H9 (cell line): ENCODE results near the gene PNRC1. TPM values are rescaled to one million over a fixed set of nuclear protein-coding genes. Genes with fewer than 3 reads are reported as not detected.

Experiments used
- DNase-seq: peaks from one replicate; pipeline ENCODE4 v3.0.0-alpha.2; 2017
- H2AFZ ChIP-seq: one replicate; pipeline ENCODE4 v1.6.1; 2013; ENCODE audit warnings: mild to moderate bottlenecking, low read length, control low read depth, moderate library complexity
- H2AK5ac ChIP-seq: 2 replicates; pipeline ENCODE4 v1.6.1; 2013; ENCODE audit warnings: low read length, control low read depth, mixed read lengths; ENCODE audit not compliant: insufficient read length
- H2BK120ac ChIP-seq: one replicate; pipeline ENCODE4 v1.6.1; 2013; ENCODE audit warnings: low read depth, mild to moderate bottlenecking, low read length, control low read depth, inconsistent platforms; ENCODE audit not compliant: poor library complexity, severe bottlenecking
- H2BK12ac ChIP-seq: 2 replicates; pipeline ENCODE4 v1.6.1; 2013; ENCODE audit warnings: low read length, control low read depth, mixed read lengths, low read depth; ENCODE audit not compliant: insufficient read length
- H2BK15ac ChIP-seq: 2 replicates; pipeline ENCODE4 v1.6.1; 2013; ENCODE audit warnings: low read depth, low read length, control low read depth
- H2BK20ac ChIP-seq: one replicate; pipeline ENCODE4 v1.6.1; 2013; ENCODE audit warnings: low read depth, mild to moderate bottlenecking, low read length, control low read depth, inconsistent platforms; ENCODE audit not compliant: poor library complexity, severe bottlenecking
- H2BK5ac ChIP-seq: 2 replicates; pipeline ENCODE4 v1.6.1; 2013; ENCODE audit warnings: low read length, control low read depth, mixed read lengths; ENCODE audit not compliant: insufficient read length
- H3K14ac ChIP-seq: 2 replicates; pipeline ENCODE4 v1.6.1; 2013; ENCODE audit warnings: low read length, control low read depth; ENCODE audit not compliant: insufficient read depth
- H3K18ac ChIP-seq: 2 replicates; pipeline ENCODE4 v1.6.1; 2013; ENCODE audit warnings: low read depth, mild to moderate bottlenecking, mixed read lengths, low read length, control low read depth; ENCODE audit not compliant: insufficient read length
- H3K23ac ChIP-seq: 2 replicates; pipeline ENCODE4 v1.6.1; 2013; ENCODE audit warnings: low read length, control low read depth, mixed read lengths, low read depth; ENCODE audit not compliant: insufficient read length
- H3K23me2 ChIP-seq: 2 replicates; pipeline ENCODE4 v1.6.1; 2013; ENCODE audit warnings: low read depth, mild to moderate bottlenecking, mixed read lengths, low read length, control low read depth; ENCODE audit not compliant: insufficient read length, poor library complexity, severe bottlenecking
- H3K27ac ChIP-seq: 2 replicates; pipeline ENCODE4 v1.5.1; 2013; ENCODE audit warnings: low read length, control low read depth, mixed read lengths, low read depth; ENCODE audit not compliant: insufficient read length
- H3K27me3 ChIP-seq: 2 replicates; pipeline ENCODE4 v1.6.1; 2013; ENCODE audit warnings: low read length, control low read depth, inconsistent platforms; ENCODE audit not compliant: insufficient read depth
- H3K4ac ChIP-seq: 2 replicates; pipeline ENCODE4 v1.6.1; 2013; ENCODE audit warnings: low read depth, mild to moderate bottlenecking, control low read depth, inconsistent platforms, low read length, moderate library complexity
- H3K4me1 ChIP-seq: 2 replicates; pipeline ENCODE4 v1.6.1; 2013; ENCODE audit warnings: low read length, control low read depth, inconsistent platforms; ENCODE audit not compliant: insufficient read depth
- H3K4me2 ChIP-seq: 2 replicates; pipeline ENCODE4 v1.6.1; 2013; ENCODE audit warnings: low read length, control low read depth, mixed read lengths; ENCODE audit not compliant: insufficient read length, insufficient read depth
- H3K56ac ChIP-seq: 2 replicates; pipeline ENCODE4 v1.6.1; 2013; ENCODE audit warnings: low read depth, mild to moderate bottlenecking, mixed read lengths, low read length, control low read depth; ENCODE audit not compliant: insufficient read length
- H3K79me1 ChIP-seq: 2 replicates; pipeline ENCODE4 v1.6.1; 2013; ENCODE audit warnings: low read depth, mild to moderate bottlenecking, moderate library complexity, low read length, control low read depth, inconsistent platforms; ENCODE audit not compliant: insufficient read depth, poor library complexity, severe bottlenecking
- H3K79me2 ChIP-seq: 2 replicates; pipeline ENCODE4 v1.6.1; 2013; ENCODE audit warnings: low read length, control low read depth, inconsistent platforms; ENCODE audit not compliant: insufficient read depth
- H3K9ac ChIP-seq: 2 replicates; pipeline ENCODE4 v1.6.1; 2013; ENCODE audit warnings: low read length, control low read depth, mixed read lengths; ENCODE audit not compliant: insufficient read length; ENCODE audit errors: extremely low read depth
- H3K9me3 ChIP-seq: one replicate; pipeline ENCODE4 v1.6.1; 2013; ENCODE audit warnings: low read depth, low read length, inconsistent platforms; ENCODE audit not compliant: control insufficient read depth
- H3T11ph ChIP-seq: one replicate; pipeline ENCODE4 v1.6.1; 2013; ENCODE audit warnings: mild to moderate bottlenecking, low read length, control low read depth, inconsistent platforms
- H4K20me1 ChIP-seq: one replicate; pipeline ENCODE4 v1.6.1; 2013; ENCODE audit not compliant: control insufficient read depth, insufficient read length, insufficient read depth
- H4K5ac ChIP-seq: 2 replicates; pipeline ENCODE4 v1.6.1; 2013; ENCODE audit warnings: low read depth, mild to moderate bottlenecking, mixed read lengths, low read length, control low read depth; ENCODE audit not compliant: insufficient read length
- H4K8ac ChIP-seq: replicated peaks from 2 replicates; pipeline ENCODE4 v1.6.1; 2013; ENCODE audit warnings: low read length, control low read depth, mixed read lengths, low read depth; ENCODE audit not compliant: insufficient read length
- H4K91ac ChIP-seq: 2 replicates; pipeline ENCODE4 v1.6.1; 2013; ENCODE audit warnings: low read depth, mild to moderate bottlenecking, moderate library complexity, mixed read lengths, low read length, control low read depth; ENCODE audit not compliant: insufficient read length
- H3K27ac Mint-ChIP-seq, 3 experiments: 2 replicates in 2 of 3; 3 replicates in 1 of 3; pipeline ENCODE4 v1.8.0; 2020 to 2021; ENCODE audit warnings: mixed read lengths in 3 of 3, mild to moderate bottlenecking in 1 of 3, moderate library complexity in 1 of 3
- H3K27me3 Mint-ChIP-seq: 2 replicates; pipeline ENCODE4 v1.8.0; 2021; ENCODE audit warnings: low read depth, mild to moderate bottlenecking, moderate library complexity, mixed read lengths
- H3K36me3 Mint-ChIP-seq, 3 experiments: 2 replicates in 2 of 3; 3 replicates in 1 of 3; pipeline ENCODE4 v1.8.0; 2020 to 2021; ENCODE audit warnings: low read depth in 3 of 3, mixed read lengths in 3 of 3; ENCODE audit not compliant: insufficient read depth in 1 of 3
- H3K4me1 Mint-ChIP-seq, 2 experiments: 2 replicates each; pipeline ENCODE4 v1.8.0; 2020; ENCODE audit warnings: mixed read lengths in 2 of 2
- H3K4me3 Mint-ChIP-seq, 2 experiments: 2 replicates in 1 of 2; 3 replicates in 1 of 2; pipeline ENCODE4 v1.8.0; 2020 to 2021; ENCODE audit warnings: mild to moderate bottlenecking in 2 of 2, mixed read lengths in 2 of 2, moderate library complexity in 1 of 2
- H3K9me3 Mint-ChIP-seq, 2 experiments: 2 replicates in 1 of 2; 3 replicates in 1 of 2; pipeline ENCODE4 v1.8.0; 2020; ENCODE audit warnings: mild to moderate bottlenecking in 2 of 2, mixed read lengths in 2 of 2, moderate library complexity in 1 of 2
- CTCF ChIP-seq: fragments of 200-600 bp; sonication (generic); conservative IDR thresholded peaks from 3 replicates; pipeline ENCODE4 v1.8.0; 2021; ENCODE audit warnings: antibody characterized with exemption, mild to moderate bottlenecking
- WGBS: extraction: QIAGEN DNeasy Blood & Tissue Kit; methylation state at CpG from one replicate; pipeline ENCODE4 v1.1.7; 2013; ENCODE audit warnings: missing lambda C conversion rate, low lambda C conversion rate, mixed read lengths; ENCODE audit not compliant: insufficient read length; ENCODE audit errors: extremely low coverage; 5-methylcytosine and 5-hydroxymethylcytosine counted together
- total RNA-seq: library from RNA; stranded (reverse); gene quantifications from 2 replicates; pipeline ENCODE4 v1.2.1, GENCODE V29; 2021

PNRC1 gene
- total RNA-seq, 1 experiment from 2014 or later = 57.4 TPM

- H4K5ac ChIP-seq = no peak overlapping the region
- no peak overlapping the region for H3K4ac ChIP-seq
- H3K79me2 ChIP-seq = no peaks in the 10 kb centered on the region
- H3T11ph ChIP-seq = no peak overlapping the region
- H3K18ac ChIP-seq = no peak overlapping the region
- no peak overlapping the region for H2BK20ac ChIP-seq
- H3K79me1 ChIP-seq = no peaks in the 10 kb centered on the region
- H3K27ac Mint-ChIP-seq = no peak overlapping the region
- H2BK120ac ChIP-seq = no peak overlapping the region
- H3K27me3 Mint-ChIP-seq = no peaks in the 10 kb centered on the region; the same call in 1 of the 2 replicates
- no CpG with 5 or more reads among the region's 5 CpGs for whole genome bisulfite sequencing
- TF ChIP-seq CTCF = no peak
- H4K20me1 ChIP-seq = no peaks in the 10 kb centered on the region
- no peak overlapping the region for H4K91ac ChIP-seq
- no peak overlapping the region for H2BK12ac ChIP-seq
- no peak overlapping the region for H3K14ac ChIP-seq
- no peak overlapping the region for H3K4me3 Mint-ChIP-seq
- H3K27me3 ChIP-seq = no peaks in the 10 kb centered on the region
- no peaks in the 10 kb centered on the region for H3K9me3 ChIP-seq
- H3K4me2 ChIP-seq = no peak overlapping the region
- no peak for DNase-seq
- H3K23me2 ChIP-seq = no peaks in the 10 kb centered on the region
- H2AFZ ChIP-seq = no peak overlapping the region
- no peak overlapping the region for H2BK5ac ChIP-seq
- H2BK15ac ChIP-seq = no peak overlapping the region
- H3K9ac ChIP-seq = no peak overlapping the region
- H3K27ac ChIP-seq = no peak overlapping the region
- H3K4me1 Mint-ChIP-seq = peaks cover 11 to 12% of the 10 kb centered on the region in 2 experiments
- no peaks in the 10 kb centered on the region for H3K36me3 Mint-ChIP-seq
- no peak overlapping the region for H2AK5ac ChIP-seq
- H4K8ac ChIP-seq = no peak overlapping the region
- H3K56ac ChIP-seq = no peak overlapping the region
- H3K9me3 Mint-ChIP-seq = no peaks in the 10 kb centered on the region; a peak in 1 of 5 replicates
- H3K4me1 ChIP-seq = no peaks in the 10 kb centered on the region
- H3K23ac ChIP-seq = no peak overlapping the region
Measured at GRCh38 chr6:89058627-89059026, 21.9 kb upstream of the PNRC1 start.
